ENCODE data around the gene C6orf89.

Gene C6orf89

GRCh38 chr6:36862164-36862847 is 23.4 kb upstream of the C6orf89 start:
- H3K79me2 ChIP-seq (ENCODE audit: insufficient read depth, low read length): peaks cover 76% of the 10 kb centered on the region
- H3K4me3 ChIP-seq (ENCODE audit: low read length, poor library complexity, severe bottlenecking): no peak overlapping the region
- no peak overlapping the region for H2AFZ ChIP-seq (ENCODE audit: low read length)
- H3K4me2 ChIP-seq (ENCODE audit: low read depth, low read length, poor library complexity, severe bottlenecking): no peak overlapping the region
- H3K27me3 ChIP-seq (ENCODE audit: insufficient read depth, low read length, poor library complexity, severe bottlenecking): no peaks in the 10 kb centered on the region
- no peak for TF ChIP-seq CTCF (conservative IDR thresholded peaks at IDR 0.05; ENCODE audit: low read length)
- TF ChIP-seq EZH2phosphoT487 (IDR thresholded peaks at IDR 0.05; ENCODE audit: borderline replicate concordance): no peak
- no peaks in the 10 kb centered on the region for H3K9me2 ChIP-seq (replicated peaks; ENCODE audit: low read depth, low read length)
- peaks cover 61% of the 10 kb centered on the region; the same call in 1 of the 2 replicates for H3K36me3 ChIP-seq (ENCODE audit: insufficient read depth, low read length)
- peaks cover 18% of the 10 kb centered on the region for H4K20me1 ChIP-seq (ENCODE audit: insufficient read depth, low read length, poor library complexity, severe bottlenecking)
- no peaks in the 10 kb centered on the region for H3K9me3 ChIP-seq (ENCODE audit: insufficient read depth, low read depth, low read length)
- H3K4me1 ChIP-seq (ENCODE audit: insufficient read depth, low read length, poor library complexity, severe bottlenecking): peaks cover 17% of the 10 kb centered on the region
- no peak overlapping the region for H3K9ac ChIP-seq (ENCODE audit: low read depth, low read length, poor library complexity, severe bottlenecking)
- H3F3A ChIP-seq (ENCODE audit: low read depth): no peaks in the 10 kb centered on the region

GRCh38 chr6:36862848-36863382 is 22.8 kb upstream of the C6orf89 start:
- H3K9me3 ChIP-seq (ENCODE audit: insufficient read depth, low read depth, low read length): no peaks in the 10 kb centered on the region
- peaks cover 21% of the 10 kb centered on the region for H3K4me1 ChIP-seq (ENCODE audit: insufficient read depth, low read length, poor library complexity, severe bottlenecking)
- no peaks in the 10 kb centered on the region for H3K27me3 ChIP-seq (ENCODE audit: insufficient read depth, low read length, poor library complexity, severe bottlenecking)
- H4K20me1 ChIP-seq (ENCODE audit: insufficient read depth, low read length, poor library complexity, severe bottlenecking): peaks cover 23% of the 10 kb centered on the region
- no peaks in the 10 kb centered on the region for H3F3A ChIP-seq (ENCODE audit: low read depth)
- H3K9me2 ChIP-seq (replicated peaks; ENCODE audit: low read depth, low read length): no peaks in the 10 kb centered on the region
- no peak for TF ChIP-seq CTCF (conservative IDR thresholded peaks at IDR 0.05; ENCODE audit: low read length)
- TF ChIP-seq EZH2phosphoT487 (IDR thresholded peaks at IDR 0.05; ENCODE audit: borderline replicate concordance): no peak
- peaks cover 76% of the 10 kb centered on the region for H3K79me2 ChIP-seq (ENCODE audit: insufficient read depth, low read length)
- no peak overlapping the region for H3K9ac ChIP-seq (ENCODE audit: low read depth, low read length, poor library complexity, severe bottlenecking)
- H2AFZ ChIP-seq (ENCODE audit: low read length): no peak overlapping the region
- H3K4me3 ChIP-seq (ENCODE audit: low read length, poor library complexity, severe bottlenecking): no peak overlapping the region
- H3K36me3 ChIP-seq (ENCODE audit: insufficient read depth, low read length): peaks cover 57% of the 10 kb centered on the region; the same call in 1 of the 2 replicates
- H3K4me2 ChIP-seq (ENCODE audit: low read depth, low read length, poor library complexity, severe bottlenecking): no peak overlapping the region

GRCh38 chr6:36863670-36864540 is 21.8 kb upstream of the C6orf89 start:
- H3K4me2 ChIP-seq (ENCODE audit: low read depth, low read length, poor library complexity, severe bottlenecking): no peak overlapping the region
- H3K4me3 ChIP-seq (ENCODE audit: low read length, poor library complexity, severe bottlenecking): no peak overlapping the region
- H3K36me3 ChIP-seq (ENCODE audit: insufficient read depth, low read length): peaks cover 50% of the 10 kb centered on the region; the same call in 1 of the 2 replicates

More at GRCh38 chr6:36863670-36864540, 21.8 kb upstream of the C6orf89 start:
- H3K79me2 ChIP-seq (ENCODE audit: insufficient read depth, low read length): peaks cover 78% of the 10 kb centered on the region
- no peaks in the 10 kb centered on the region for H3K9me2 ChIP-seq (replicated peaks; ENCODE audit: low read depth, low read length)
- peaks cover 32% of the 10 kb centered on the region for H4K20me1 ChIP-seq (ENCODE audit: insufficient read depth, low read length, poor library complexity, severe bottlenecking)
- no peaks in the 10 kb centered on the region for H3K27me3 ChIP-seq (ENCODE audit: insufficient read depth, low read length, poor library complexity, severe bottlenecking)
- H3K4me1 ChIP-seq (ENCODE audit: insufficient read depth, low read length, poor library complexity, severe bottlenecking): peaks cover 29% of the 10 kb centered on the region
- TF ChIP-seq EZH2phosphoT487 (IDR thresholded peaks at IDR 0.05; ENCODE audit: borderline replicate concordance) (no peak), CTCF (conservative IDR thresholded peaks at IDR 0.05; ENCODE audit: low read length) (no peak)
- H3F3A ChIP-seq (ENCODE audit: low read depth): no peaks in the 10 kb centered on the region
- H2AFZ ChIP-seq (ENCODE audit: low read length): no peak overlapping the region
- H3K9ac ChIP-seq (ENCODE audit: low read depth, low read length, poor library complexity, severe bottlenecking): no peak overlapping the region
- H3K9me3 ChIP-seq (ENCODE audit: insufficient read depth, low read depth, low read length): no peaks in the 10 kb centered on the region

All from Loucy (cell line).